Sigmoid colon (tissue), 4 donors: Measurements from ENCODE around the gene PTPN20.

Source experiments
- CTCF ChIP-seq, 4 experiments: fragments of 450-650 bp in 3 of 4; fragments of 200-600 bp in 1 of 4; IDR thresholded peaks; one replicate each; pipeline ENCODE4 v1.5.1; 2016 to 2019; ENCODE audit warnings: antibody characterized with exemption in 4 of 4, mild to moderate bottlenecking in 3 of 4, moderate library complexity in 2 of 4
- POLR2A ChIP-seq, 2 donors: fragments of 450-650 bp; IDR thresholded peaks; one replicate each; pipeline ENCODE4 v1.6.1; 2016; ENCODE audit warnings: antibody characterized with exemption in 2 of 2, mild to moderate bottlenecking in 2 of 2, moderate library complexity in 2 of 2
- POLR2AphosphoS5 ChIP-seq, 4 donors: sonication (generic); formaldehyde crosslinking; IDR thresholded peaks; one replicate each; pipeline ENCODE4 v1.6.1; 2017; ENCODE audit warnings: antibody characterized with exemption in 4 of 4

- no peak for TF ChIP-seq CTCF (IDR thresholded peaks at IDR 0.05)
- TF ChIP-seq POLR2A (IDR thresholded peaks at IDR 0.05) = no peak
- TF ChIP-seq POLR2AphosphoS5 (IDR thresholded peaks at IDR 0.05) = no peak
Measured at GRCh38 chr10:47050618-47051455, 139.6 kb downstream of the PTPN20 start.
